HG02610 (cell line): Measurements from ENCODE around the gene NCOA3.
"Not testable (repeated sequence)": the region's sequence is repeated elsewhere in the genome, so short reads cannot be mapped to it uniquely, and the experiment has no call there.

Experiments used
- ATAC-seq: cut with Tn5 transposase; IDR thresholded peaks from one replicate; pipeline ENCODE4 v1.9.1; 2021; ENCODE audit warnings: mild to moderate bottlenecking, moderate library complexity; ENCODE audit not compliant: unreplicated experiment

Gene NCOA3

DNA sequence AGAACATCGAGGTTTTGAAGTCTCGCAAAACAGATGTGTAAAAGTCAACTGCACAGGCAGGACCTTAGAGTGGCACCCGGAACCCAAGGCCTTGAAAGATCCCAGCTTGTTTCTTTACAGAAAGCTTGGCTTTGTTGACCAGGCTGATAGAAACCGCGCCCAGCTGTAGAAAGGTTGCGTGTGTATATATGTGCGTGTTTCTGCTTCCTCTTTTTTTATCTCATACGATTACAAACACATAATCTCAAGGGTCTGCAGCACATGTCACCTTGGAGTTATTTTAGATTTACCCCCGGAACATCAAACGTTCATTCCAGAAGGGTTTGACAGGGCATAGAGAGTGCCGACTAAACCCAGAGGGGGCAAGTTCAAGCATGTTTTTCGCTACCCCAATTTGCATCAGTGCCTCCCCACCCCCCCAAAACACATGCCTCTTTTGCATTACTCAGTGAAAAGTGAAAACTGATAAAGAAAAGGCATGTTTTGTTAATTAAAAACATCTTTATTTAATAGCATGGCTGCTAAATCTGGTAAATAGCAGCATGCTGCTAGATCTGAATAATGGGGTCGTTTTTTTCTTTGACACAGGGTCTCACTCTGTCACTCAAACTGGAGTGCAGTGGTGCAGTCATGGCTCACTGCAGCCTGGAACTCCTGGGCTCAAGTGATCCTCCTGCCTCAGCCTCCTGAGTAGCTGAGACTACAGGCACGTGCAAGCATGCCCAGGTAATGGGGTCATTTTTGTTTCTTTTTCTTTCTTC is 33.2 kb upstream of the NCOA3 start:
- ATAC-seq: peak; percentile 37

- ATAC-seq: no peak
Measured at GRCh38 chr20:47475419-47476044, 26.2 kb upstream of the NCOA3 start.

DNA sequence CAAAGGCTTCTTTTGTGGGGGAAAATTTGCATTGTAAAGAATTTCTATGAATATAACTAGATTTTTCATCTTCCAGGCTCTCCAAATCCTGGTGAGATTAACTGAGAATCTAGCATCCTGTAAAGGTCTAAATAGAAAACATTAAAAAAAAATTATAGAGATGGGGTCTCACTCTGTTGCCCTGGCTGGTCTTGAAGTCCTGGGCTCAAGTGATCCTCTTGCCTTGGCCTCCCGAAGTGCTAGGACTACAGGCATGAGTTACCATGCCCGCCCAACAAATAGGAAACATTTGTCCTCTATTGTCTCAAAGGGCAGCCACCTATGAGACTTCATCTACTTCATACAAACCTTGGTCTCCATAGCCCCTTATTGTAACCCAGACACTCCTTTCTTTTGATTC is 25.2 kb upstream of the NCOA3 start:
- ATAC-seq: no peak

GRCh38 chr20:47479093-47479492 is 22.6 kb upstream of the NCOA3 start:
- no peak for ATAC-seq

- no peak for ATAC-seq
Measured at GRCh38 chr20:47479506-47479905, 22.2 kb upstream of the NCOA3 start.

GRCh38 chr20:47480239-47480638 is 21.4 kb upstream of the NCOA3 start:
- no peak for ATAC-seq

GRCh38 chr20:47480705-47481104 is 21.0 kb upstream of the NCOA3 start:
- no peak for ATAC-seq

GRCh38 chr20:47481330-47482216 is 20.1 kb upstream of the NCOA3 start:
- ATAC-seq: no peak

DNA sequence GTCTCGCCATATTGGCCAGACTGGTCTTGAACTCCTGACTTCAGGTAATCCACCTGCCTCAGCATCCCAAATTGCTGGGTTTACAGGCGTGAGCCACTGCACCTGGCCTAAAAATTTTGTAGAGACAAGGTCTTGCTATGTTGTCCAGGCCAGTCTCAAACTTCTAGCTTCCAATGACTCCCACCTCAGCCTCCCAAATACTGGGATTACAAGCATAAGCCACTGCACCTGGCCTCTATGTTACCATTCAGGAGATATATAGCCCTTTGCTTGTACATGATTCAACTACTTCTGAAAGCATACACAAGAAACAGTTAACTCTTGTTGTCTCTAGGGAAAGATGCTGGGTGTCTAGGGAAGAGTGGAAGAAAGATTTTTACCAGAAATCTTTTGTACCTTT is 19.0 kb upstream of the NCOA3 start:
- ATAC-seq: no peak

GRCh38 chr20:47484303-47484702 is 17.4 kb upstream of the NCOA3 start:
- no peak for ATAC-seq

- peak; percentile 79 for ATAC-seq
Measured at GRCh38 chr20:47487175-47487917, 14.3 kb upstream of the NCOA3 start.

DNA sequence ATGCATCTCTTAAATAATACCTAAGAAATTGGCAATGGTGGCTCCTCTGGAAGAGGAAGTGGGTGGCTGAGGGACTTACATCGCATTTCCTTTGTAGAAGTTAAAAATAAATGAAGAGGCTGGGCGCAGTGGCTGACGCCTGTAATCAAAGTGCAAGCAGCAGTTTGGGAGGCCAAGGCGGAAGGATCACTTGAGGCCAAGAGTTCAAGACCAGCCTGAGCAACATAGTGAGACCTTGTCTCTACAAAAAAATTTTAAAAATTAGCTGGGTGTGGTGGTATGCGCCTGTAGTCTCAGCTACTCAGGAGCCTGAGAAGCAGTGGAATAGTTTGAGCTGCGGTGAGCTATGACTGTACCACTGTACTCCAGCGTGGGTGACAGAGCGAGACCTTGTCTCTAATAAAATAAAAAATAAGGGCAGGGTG is 12.2 kb upstream of the NCOA3 start:
- no peak for ATAC-seq

DNA sequence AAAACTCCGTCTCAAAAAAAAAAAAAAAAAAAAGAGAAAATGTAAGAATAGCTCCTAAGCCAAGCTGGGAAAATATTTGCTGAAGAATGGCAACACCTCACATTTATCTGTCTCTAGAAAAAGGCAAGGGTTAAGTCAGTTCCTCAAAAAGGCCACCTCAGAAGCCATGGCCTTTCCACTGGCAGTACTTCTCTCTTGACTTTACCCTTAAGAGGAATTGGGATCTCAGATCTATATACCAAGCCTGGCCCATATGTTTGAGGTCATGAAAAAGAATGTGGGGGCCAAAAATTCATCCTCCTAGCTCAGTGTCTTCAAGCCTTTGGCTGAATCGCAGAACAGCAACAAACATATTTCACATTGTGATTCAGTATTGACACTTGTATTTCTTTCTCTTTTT is 10.9 kb upstream of the NCOA3 start:
- ATAC-seq: no peak

DNA sequence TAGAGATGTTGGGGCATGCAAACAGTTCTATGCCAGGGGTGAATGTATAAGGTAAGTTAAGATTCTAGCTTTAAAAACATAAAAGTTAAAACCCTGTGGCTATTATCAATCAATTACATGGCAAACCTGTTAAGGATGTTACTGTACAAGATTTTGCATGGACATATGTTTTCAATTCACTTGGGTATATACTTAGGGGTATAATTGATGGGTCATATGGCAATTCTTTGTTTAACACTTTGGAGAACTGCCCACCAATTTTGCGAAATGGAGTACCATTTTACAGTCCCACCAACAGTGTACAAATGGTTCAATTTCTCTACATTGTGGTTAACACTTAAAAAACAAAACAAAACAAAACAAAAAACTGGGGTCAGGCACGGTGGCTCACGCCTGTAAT is 9.4 kb upstream of the NCOA3 start:
- no peak for ATAC-seq

DNA sequence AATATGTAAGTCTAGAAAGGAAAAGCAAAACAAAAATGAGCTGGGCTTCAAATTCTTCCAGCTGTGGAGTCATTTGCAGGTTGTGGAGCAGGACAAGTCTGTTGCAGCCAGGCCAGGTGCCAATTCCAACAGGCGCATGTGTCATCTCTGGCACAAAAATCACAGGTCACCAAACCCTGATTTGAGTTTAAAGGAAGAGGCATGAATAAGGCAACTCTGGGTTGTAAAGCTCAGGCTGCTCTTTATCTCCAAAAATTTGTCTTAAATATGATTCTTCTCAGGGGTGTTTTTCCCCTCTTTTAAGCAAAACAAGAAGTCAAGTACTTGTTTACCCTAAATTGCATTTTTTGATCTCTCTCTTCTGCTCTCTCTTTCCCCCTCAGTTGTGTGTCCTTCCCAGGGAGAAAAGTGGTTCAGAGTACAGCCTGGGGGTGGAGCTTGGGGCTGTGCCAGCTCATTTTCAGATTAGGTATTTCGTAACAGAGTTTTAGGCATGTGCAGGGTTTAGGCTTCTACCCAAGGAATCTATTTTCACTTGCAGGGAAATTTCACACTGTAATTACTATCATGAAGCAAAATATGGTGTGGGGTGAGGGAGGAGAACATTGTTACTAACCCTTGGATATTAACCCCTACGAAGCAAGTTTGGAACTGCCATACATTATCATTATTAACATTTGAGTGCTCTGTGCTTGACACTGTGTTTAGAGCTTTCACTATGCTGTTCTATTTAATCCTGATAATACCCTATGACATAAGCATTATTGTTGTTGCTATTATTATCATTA is 8.3 kb upstream of the NCOA3 start:
- ATAC-seq: no peak

- no peak for ATAC-seq
Measured at GRCh38 chr20:47493963-47494293, 7.8 kb upstream of the NCOA3 start.

GRCh38 chr20:47494606-47495005 is 7.1 kb upstream of the NCOA3 start:
- ATAC-seq: not testable (repeated sequence)

GRCh38 chr20:47496118-47496517 is 5.6 kb upstream of the NCOA3 start:
- no peak for ATAC-seq

- no peak for ATAC-seq
Measured at GRCh38 chr20:47498606-47499005, 3.1 kb upstream of the NCOA3 start.

GRCh38 chr20:47499053-47499452 is 2.6 kb upstream of the NCOA3 start:
- no peak for ATAC-seq
